GM18517 (cell line): ENCODE data around the gene DYNC1H1.

Experiments used
- ATAC-seq: cut with Tn5 transposase; IDR thresholded peaks from one replicate; pipeline ENCODE4 v1.9.1; 2021; ENCODE audit warnings: mild to moderate bottlenecking, moderate library complexity; ENCODE audit not compliant: unreplicated experiment

The DYNC1H1 gene

DNA sequence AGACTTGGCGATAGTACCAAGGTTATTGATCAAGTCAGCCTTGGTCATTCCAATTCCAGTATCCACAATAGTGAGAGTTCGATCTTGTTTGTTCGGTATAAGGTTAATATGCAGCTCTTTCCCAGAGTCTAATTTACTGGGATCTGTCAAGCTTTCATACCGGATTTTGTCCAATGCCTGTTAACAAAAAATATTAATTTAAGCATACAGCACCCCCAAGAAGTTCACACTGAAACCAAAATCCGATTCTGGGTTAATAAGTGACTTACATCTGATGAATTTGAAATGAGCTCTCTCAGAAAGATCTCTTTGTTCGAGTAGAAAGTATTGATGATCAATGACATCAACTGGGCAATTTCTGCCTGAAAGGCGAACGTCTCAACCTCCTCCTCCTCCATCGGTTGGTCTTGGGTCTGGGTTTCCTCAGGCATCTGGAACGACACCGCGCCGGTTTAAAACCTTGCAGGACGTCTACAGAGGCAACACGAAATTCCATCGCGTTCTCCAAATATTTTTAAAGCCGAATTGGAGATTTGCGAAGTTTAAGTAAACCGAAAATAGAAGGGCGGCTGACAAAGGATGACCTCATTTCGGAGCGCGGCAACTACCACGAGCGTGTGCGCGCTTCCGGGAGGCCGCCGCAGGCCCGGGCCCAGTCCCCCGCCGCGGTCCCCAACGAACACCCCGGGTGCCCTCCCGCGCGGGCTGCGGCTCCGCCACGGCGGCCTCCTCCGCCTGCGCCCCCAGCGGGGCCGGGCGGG is 121.8 kb downstream of the DYNC1H1 start:
- peak; percentile 24 for ATAC-seq

DNA sequence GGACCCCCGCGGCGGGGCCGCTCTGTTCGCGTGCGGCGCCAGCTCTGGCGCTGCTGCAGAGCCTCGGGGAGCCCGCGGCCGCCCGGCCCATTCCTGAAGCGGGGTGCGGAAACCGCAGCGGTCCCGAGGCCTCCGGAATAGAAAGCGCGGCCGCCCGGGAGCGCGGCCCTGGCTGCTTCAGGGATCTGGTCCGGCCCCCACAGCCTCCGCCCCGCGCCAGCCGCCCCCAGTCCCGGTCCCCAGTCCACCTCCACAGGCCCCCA is 122.3 kb downstream of the DYNC1H1 start:
- no peak for ATAC-seq

DNA sequence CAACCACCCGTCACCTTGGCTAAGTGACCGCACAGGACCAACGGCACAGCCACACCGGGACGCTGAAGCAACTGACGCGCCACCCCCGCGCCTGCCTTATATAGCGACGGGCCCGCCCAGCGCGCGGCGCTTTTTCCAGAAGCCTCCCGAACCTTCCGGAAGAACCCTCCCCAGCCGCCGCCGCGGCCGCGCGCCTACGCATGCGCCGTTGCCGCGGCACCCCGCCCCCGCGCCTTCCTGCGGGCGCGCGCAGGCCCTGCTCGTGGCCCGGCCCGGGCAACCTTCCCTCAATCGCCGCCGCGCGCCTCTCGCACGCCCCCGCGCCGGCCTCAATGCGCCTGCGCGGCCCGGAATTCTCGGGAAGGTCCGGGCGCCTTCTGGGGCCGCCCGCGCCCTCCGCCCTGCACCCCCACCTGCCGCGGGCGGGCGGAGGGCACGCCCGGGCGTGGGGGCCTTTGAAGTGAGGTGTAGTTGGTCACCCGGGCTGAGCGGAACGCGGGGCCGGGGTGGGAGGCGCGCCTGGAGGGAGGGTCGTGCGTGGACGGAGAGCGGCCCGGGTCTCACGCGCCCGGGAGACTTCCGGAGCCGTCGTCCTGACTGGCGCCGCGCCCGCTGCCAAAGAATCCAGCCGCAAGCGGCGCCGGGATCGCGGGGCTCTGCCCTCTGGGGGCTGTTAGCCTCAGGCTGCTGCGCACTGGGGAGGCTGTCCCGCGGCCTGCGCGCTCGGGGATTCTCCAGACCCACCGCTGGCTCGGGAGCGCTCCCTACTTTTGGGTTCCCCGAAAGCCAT is 122.8 kb downstream of the DYNC1H1 start, which contains the start of gene HSP90AA1:
Gene HSP90AA1 (minus strand): TSS at position 73 of the 790 bp plus-strand sequence. CDS start 666 bp downstream, outside the sequence.
- ATAC-seq, result peak; percentile 74

DNA sequence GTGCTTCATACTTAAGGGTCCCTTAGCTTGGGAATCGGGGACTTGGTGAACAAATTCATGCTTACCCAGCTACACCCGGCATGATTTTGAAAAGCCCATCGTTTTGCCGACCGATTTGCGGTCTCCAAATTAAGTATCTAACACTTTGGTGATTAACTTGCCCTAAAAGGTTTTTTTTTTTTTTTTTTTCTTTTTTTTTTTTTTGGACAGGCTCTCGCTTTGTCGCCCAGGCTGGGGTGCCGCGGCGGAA is 123.3 kb downstream of the DYNC1H1 start:
- no peak for ATAC-seq

DNA sequence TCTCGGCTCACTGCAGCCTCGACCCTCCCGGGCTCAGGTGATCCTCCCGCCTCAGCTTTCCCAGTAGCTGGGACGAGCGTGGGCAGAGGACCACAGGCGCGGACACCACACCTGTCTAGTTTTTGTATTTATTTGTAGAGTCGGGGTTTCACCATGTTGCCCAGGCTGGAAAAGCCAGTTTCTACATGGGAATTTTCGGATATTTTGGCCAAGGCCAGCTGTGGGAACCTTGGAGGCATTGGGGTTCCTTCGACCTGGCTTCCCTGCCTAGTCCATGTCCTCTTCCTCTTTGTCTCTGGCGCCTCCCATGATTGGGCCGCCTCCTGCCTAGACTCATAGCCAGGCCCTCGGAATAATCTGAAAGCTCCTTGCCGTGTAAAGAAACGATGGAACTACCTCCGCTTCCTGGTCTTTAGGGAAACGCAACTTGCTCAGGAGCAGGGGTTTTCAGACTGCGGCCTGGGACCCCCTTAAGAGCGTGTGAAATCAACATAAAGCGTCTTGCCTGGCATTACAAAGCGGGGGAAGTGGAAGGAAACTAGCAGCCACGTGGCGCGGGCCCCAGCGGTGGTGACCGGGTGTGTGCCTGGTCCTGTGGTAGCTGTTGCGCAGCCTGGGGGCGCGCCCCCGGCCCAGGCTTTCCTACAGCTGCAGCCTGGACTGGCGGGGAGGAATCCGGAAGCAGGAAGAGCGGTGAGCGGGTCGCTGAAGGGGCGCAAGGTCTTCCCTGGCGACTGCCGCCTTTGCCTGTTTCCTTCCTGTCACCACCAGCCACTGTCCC is 123.8 kb downstream of the DYNC1H1 start:
- no peak for ATAC-seq

DNA sequence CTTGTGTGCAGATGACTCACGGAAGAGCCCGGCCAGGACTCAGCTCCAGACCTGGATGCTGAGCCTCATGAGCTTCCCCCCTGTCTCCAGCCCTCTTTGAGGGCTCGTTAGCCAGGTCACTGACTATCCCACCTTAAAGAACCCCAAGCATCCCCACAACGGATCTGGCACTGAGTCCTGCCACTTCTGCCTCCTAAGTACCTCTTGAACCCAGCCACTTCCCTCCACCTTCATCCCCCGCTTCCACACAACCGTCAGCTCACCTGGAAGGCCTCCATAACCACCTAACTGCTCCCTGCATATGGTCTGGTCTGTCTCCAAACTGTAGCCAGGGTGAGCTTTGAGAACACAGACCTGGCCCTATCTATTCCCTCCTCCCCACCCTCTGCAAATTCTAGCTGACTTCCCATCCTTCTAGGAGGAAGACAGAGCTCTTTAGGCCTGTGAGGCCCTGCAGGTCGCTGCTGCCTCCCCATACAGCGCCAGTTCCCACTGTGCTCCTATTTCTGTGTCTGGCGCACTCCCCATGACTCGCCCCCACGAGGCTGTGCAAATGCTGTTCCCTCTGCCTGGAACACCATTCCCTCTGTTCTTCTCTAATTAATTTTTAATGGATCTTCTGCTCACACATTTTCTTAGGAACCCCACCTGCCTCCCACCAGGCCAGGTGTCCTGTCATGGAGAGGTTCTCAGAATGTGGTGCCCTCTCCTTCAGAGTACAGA is 125.4 kb downstream of the DYNC1H1 start:
- ATAC-seq, result no peak

DNA sequence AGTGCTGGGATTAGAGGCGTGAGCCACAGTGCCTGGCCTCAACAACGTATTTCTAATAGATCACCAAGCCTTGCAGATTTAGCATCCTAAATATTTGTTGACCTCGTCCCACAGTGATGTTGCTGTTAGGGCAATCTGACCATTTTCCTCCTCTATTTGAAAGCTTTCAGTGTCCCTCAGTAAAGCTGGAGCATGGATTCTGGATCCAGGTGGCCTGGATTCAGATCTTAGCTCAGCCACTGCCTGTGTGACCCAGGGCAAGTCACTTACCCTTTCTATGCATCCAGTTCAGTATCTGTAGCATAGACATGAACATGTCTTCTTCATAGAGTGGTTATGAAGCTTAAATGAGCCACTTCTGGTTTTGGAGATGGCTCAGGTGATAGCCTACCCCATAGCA is 126.3 kb downstream of the DYNC1H1 start:
- ATAC-seq, result no peak

DNA sequence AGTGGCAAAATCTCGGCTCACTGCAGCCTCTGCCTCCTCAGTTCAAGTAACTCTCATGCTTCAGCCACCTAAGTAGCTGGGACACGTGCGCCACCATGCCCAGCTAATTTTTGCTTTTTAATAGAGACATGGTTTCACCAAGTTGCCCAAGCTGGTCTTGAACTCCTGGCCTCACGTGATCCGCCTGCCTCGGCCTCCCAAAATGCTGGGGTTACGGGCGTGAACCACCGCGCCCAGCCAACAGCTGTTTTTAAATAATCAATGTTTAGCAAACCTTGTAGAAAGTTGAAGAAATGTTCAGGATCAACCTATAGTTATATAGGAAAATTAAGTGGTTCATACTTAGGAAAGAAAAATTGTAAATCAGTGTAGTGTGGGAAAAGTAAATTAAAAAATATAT is 128.4 kb downstream of the DYNC1H1 start:
- ATAC-seq, result no peak

DNA sequence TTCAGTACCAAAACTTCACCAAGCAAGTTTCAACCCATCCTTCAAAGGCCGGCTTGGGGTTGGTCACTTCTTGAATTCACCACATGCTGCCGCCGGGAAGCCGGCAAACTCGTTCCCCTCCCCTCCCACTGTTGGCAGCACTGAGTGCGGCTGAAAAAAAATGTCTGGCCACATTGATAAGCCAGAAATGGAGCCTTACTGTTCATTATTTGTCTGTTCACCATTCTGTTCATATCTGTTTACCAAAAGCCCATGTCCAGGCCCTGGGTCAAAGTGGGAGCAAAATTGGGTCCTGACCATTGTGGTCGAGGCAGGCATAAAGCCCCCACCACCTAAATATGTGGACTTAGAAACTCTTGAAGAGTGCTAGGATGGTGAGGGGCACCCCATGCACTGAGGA is 129.7 kb downstream of the DYNC1H1 start:
- no peak for ATAC-seq

DNA sequence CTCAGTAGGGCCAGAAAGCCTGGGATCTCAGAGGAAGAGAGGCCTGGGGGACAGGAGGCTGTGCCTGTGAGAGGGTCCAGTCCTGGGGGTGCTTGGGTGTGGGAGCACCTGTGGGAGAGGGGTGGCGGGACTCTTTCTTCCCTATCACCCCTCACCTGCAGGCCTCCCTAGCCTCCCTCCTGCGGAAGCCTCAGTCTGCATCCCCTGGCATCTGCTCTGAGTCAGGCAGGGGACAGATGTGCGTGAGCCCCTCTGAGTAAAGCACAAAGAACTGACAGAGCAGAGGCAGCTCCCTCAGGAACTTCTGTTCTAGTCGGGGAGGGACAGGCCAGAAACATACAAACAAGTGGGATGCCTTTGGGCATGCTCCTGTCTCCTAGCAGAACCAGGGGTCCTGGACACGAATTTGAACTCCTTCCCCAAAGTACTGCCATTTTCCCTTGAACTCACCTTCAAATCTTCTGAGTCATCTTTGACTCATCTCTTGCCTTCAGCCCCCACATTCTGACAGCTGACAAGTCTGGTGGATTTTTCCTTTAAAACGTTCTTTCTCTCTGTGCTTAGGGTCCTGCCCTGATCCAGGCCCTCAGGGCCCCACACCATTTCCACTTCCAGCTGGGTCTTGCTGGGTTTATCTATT is 131.0 kb downstream of the DYNC1H1 start:
- ATAC-seq, result no peak

DNA sequence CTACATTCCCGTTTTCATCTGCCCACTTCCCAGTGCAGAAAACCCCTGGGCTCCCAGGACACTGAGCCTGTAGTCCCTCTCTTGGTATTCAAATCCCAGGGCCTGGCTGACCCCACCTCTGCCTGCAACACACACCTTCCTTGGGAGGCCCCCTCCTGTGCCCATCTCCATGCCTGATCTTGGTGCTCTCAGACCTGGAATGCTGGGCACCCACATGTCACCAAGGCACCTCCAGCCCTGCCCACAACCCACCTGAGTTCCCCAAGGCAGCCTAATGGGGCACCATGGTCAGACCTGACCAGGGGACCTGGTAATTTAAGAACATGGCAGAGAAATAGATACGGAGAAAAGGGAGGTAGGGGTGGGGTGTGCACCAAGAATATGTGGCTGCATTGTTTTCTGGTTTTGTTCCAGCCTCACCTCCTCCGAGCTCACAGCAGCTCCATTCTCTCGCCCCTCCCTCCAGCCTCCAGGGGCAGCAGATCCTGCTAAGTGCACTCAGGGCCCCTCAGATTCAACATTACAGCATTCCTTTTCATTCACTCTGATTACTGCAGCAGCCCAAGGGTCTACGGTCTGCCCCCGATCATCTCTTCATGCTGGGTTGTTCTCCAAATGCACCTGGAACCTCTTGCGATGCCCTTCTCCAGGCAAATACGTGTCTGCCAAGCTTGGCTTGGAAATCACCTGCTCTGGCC is 131.6 kb downstream of the DYNC1H1 start:
- ATAC-seq, result no peak

DNA sequence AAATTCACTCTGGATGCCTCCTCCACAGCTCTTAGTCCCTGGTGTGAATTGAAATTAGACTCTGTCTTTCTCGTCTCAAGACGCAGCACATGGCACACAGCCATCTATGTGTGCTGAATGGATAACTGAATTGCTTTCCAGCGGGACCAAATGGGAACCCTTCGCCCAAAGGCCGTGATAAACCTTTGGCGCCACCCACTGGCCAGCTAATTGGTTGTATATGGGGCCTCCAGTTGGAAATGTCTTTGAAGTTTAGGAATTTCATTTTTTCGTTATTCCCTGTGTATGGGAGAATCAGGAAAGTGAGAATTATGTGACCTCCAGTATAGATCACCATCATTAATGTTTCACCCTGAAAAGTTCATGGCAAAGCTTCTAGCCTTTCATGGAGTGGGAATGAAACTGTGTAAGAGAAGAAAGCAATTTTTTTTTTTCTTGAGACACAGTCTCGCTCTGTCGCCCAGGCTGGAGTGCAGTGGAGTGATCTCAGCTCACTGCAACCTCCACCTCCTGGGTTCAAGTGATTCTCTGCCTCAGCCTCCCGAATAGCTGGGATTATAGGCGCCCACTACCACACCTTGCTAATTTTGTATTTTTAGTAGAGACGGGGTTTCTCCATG is 132.3 kb downstream of the DYNC1H1 start:
- ATAC-seq, result no peak

DNA sequence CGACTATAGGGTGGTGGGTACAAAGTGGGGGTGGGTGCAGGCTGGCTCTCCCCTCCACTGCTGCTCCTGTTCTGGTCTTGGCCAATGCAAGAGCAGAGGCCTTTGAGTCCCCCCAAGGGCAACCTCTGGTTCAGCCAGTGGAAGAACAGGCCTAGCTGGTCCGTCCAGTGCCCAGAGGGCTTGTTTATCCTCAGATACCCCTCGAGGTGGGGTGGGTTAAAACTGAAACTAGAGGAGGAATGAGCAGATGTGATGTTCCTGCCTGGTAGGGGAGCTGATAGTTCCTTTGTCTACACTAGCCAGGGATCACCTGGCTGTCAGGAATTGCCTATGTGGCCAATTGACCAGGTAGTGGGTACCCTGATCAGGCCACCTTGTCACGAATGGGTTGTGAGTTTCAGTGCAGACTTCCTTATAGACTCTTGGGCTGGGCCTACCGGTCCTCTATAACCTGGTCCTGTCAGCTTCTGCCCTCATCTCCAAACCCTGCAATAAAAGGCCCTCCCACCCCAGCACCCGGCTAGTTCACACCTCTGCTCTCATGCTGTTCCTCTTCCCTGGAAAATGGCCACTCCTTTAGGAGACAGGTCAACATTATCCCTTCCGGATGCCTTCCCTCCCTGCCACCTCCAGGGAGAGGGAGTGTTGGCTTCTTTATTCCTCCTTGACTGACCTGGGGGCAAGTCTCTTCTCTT is 133.2 kb downstream of the DYNC1H1 start:
- ATAC-seq, result no peak

DNA sequence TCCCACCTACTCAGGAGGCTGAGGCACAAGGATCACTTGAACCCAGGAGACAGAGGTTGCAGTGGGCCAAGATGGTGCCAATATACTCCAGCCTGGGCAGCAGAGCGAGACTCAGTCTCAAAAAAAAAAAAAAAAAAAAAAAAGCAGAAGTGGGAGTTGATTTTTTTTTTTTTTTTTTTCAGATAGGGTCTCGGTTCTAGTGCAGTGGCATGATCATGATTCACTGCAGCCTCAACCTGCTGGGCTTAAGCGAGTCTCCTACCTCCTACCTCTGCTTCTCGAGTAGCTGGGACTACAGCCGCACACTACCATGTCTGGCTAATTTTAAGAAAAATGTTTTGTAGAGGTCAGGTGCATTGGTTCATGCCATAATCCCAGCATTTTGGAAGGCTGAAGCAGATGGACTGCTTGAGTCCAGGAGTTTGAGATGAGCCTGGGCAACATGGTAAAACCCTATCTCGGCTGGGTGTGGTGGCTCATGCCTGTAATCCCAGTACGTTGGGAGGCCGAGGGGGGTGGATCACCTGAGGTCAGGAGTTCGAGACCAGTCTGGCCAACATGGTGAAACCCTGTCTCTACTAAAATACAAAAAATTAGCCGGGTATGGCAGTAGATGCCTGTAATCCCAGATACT is 138.8 kb downstream of the DYNC1H1 start:
- ATAC-seq, result peak; percentile 69

DNA sequence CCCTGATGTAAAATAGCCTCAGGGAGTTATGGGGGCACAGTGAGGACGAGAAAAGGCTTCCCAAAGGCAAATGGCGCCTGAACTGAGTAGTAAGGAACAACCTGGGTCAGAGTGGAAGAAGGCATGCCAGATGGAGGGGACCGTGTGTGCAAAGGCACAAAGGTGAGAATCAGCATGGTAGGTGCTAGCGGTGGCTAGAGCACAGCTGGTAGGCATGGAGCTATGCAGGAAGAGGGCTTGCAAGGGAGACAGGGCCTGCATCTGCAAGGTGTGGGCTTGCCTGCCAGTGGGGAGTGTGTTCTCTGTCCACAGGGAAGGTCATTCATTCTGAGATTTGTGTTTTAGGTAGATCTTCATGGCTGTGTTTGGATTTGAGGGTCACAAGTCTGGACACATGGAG is 141.0 kb downstream of the DYNC1H1 start:
- ATAC-seq, result no peak
